LNCAP (cell line): ENCODE results near the gene MBTPS1.

Experiments used
- CTCF ChIP-seq: fragments of 450-650 bp; IDR thresholded peaks from 2 replicates; pipeline ENCODE4 v1.5.1; 2017; ENCODE audit warnings: mild to moderate bottlenecking

MBTPS1 gene

GRCh38 chr16:84116720-84117493 lies at the start of gene MBTPS1:
MBTPS1 (minus strand) TSS chr16:84116942; CDS start chr16:84101783, 15,159 bp downstream.
- 0 out of 2 replicates have a peak, but pooled peaks have one; percentile 3 for TF ChIP-seq CTCF

- TF ChIP-seq CTCF, result no peak
Measured at GRCh38 chr16:84165746-84166145, 49.0 kb upstream of the MBTPS1 start.

GRCh38 chr16:84161801-84162200 lies 45.1 kb upstream of the MBTPS1 start:
- no peak for TF ChIP-seq CTCF

- TF ChIP-seq CTCF, result no peak
Measured at GRCh38 chr16:84161037-84161436, 44.3 kb upstream of the MBTPS1 start.

- no peak for TF ChIP-seq CTCF
Measured at GRCh38 chr16:84159800-84160199, 43.1 kb upstream of the MBTPS1 start.

GRCh38 chr16:84159007-84159406 lies 42.3 kb upstream of the MBTPS1 start:
- TF ChIP-seq CTCF, result no peak

- TF ChIP-seq CTCF, result no peak
Measured at GRCh38 chr16:84156342-84156784, 39.6 kb upstream of the MBTPS1 start.
